Measurements from ENCODE around the gene HACD3.
"Not testable (repeated sequence)": the region's sequence is repeated elsewhere in the genome, so short reads cannot be mapped to it uniquely, and the experiment has no call there.

The HACD3 gene

GRCh38 chr15:65530318-65531111, at the start of gene HACD3:
HACD3 (plus strand) TSS chr15:65530463; CDS start chr15:65530632, 169 bp downstream.
- peak; percentile 16 for DNase-seq (ENCODE audit: low read depth)

DNA sequence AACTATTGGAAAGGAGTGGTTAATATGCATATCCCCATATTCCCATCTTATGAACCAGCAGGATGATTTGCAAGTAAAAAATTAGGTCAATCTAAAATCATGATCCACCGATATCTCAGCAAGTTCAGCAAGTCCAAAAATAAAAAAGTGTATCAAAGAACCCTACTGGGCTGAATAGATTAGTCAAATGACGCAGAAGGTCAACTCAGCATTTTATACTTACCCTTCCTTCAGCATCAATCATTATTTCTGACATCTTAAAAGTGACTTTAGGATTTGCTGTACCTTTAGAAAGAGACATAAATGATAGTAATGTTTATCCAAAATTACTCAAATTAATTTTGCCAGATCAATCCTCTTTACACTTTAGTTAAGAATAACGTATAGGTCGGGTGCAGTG, 45.4 kb upstream of the HACD3 start:
- DNase-seq (ENCODE audit: low read depth) = no peak

DNA sequence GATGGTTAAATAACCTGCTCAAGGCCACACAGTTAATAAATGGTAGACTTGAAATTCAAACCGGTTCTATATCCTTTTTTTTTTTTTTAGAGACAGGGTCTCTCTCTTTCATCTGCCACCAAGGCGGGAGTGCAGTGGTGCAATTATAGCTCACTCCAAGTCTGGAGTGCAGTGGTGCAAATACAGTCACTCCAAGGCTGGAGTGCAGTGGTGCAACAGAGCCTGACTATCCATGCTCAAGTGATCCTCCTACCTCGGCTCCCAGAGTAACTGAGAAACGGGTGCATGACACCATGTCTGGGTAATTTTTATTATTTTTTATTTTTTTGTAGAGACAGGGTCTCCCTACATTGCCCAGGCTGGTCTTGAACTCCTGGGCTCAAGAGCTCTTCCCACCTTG, 36.2 kb upstream of the HACD3 start:
- DNase-seq (ENCODE audit: low read depth) = no peak

DNA sequence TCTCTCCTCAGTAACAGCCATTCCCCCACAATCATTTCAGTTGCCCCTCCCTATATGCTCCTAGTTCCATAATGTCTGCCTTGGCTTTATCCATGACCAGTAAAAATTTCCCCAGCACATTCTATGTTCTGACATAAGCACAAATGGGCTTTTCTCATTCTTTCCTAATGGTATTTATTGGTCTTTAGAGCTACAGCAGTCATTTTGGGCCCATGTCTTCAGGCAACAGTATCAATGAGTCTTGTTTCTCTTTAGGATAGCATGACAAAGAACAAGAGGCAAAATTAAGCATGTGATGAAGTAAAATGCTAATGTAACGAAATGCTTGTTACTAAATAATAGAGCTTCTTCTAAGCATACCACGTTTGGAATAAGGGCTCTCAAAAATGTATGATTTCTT, 20.9 kb upstream of the HACD3 start:
- DNase-seq (ENCODE audit: low read depth) = no peak

DNA sequence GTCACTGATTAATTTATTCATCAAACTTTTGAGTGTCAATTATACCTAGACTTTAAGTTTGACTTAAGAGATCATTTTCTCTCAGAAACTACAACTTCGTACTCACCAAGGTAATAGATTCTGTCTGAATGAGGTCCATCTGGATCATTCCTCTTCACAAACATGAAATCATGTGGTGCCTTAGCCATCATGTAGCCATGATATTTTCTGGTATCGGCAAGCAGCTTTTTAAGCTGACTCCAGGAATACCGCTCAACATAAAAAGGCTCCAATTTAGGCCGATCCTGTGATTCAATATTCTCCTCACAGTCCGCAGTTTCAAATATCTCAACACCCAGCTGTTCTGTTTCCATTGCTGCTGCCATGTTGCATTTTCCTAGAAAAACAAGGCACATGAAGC, 18.1 kb upstream of the HACD3 start:
- DNase-seq (ENCODE audit: low read depth) = no peak

DNA sequence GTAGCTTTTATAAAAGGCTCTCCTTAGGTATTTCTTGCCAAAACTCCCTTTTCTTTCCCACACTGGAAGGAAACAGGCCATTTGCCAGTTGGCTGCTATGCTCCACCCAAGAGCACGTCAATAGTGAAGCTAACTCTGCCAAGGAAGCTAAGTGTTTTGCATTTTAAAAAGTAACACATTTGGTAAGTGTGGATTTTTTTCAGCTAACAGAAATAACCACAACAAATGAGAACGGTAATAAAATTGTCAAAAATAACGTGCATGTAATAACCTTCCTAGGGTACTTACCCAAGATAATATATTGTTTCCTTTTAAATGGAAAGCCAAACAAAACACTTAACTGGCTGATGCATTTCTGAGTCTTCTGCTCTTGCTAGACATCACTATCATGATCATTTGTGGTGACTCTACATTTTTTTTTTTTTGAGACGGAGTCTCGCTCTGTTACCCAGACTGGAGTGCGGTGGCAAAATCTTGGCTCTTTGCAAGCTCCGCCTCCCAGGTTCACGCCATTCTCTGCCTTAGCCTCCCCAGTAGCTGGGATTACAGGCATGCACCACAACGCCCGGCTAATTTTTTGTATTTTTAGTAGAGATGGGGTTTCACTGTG, 17.4 kb upstream of the HACD3 start:
- peak; percentile 85 for DNase-seq (ENCODE audit: low read depth)

DNA sequence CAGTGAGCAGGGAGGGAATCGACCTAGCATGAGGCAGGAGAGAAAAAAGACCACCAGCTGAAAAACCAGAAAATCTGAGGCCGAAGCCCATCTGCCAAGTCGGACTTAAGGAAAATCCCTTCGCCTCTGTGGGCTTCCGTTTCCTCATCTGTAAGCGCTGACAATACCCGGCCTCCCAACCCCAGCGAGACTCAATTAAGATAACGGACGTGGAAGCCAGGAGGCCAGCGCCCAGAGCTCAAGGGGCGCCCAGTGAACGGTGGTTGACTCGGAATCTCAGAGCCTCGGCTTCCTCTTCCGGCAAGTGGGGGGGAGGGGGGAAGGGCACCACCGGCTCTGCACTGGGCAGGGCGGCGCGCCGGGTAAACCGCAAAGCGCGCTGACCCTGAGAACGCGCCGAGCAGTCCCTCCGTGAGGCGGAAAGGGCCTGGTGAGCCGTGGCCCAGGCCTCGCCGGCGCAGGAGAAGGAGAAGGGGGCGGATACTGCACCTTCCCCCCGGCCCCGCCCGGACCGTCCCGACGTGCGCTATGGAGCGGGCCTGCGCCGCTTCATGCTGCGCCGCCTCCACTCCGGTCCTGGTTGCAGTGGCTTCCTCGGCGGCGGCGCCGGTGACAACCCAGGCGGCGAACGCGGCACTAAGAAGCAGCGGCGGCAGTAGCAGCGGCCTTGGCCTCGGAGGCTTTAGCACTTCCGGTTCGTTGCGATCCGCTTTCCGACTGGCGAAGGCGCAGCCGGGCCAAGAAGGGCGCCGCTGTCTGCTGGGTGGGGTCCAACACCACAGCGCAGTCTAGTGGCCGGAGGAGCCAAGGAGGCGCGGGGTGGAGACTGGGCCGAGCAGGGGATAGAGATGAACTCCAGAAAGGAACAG, 13.0 kb upstream of the HACD3 start, which contains the start of gene DPP8:
Gene DPP8 (minus strand): TSS at position 693 of the 869 bp plus-strand sequence. CDS start 5,136 bp downstream, outside the sequence.
- DNase-seq (ENCODE audit: low read depth) = peak; percentile 49

DNA sequence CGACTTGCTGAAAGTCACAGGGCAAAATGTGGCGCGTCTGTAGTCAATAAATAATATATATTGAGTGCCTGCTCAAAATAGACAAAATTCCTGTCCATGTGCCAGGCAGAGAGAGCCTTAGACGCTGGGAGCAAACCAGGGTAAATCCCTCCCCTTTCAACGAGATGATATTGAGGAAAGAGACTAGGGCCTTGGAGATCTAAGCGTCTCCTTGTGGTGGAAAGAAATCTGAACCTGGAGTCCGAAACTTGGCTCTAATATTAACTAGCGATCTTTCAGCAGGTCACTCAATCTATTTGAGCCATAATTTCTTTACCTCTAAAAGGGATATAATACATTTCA, 12.4 kb upstream of the HACD3 start:
- DNase-seq (ENCODE audit: low read depth) = no peak

GRCh38 chr15:65518633-65519285, 11.5 kb upstream of the HACD3 start:
- DNase-seq (ENCODE audit: low read depth) = no peak

DNA sequence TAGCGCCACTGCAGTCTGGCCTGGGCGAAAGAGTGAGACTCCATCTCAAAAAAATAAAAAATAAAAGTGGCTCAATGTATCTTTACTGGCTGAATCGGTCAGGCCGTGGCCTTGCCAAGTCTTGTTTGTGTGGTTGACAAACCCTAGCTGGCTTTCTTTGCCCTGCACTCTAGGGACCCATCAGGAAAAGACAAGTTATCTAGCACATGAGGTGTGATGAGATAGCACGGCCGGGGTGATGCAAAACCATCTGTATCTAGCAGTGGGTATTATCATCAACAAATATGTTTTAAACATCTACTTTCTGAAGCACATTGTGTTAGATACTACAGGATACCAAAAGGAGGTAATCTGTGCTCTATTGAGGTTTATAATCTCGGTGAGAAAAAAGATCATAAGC, 8.9 kb upstream of the HACD3 start:
- DNase-seq (ENCODE audit: low read depth) = no peak

DNA sequence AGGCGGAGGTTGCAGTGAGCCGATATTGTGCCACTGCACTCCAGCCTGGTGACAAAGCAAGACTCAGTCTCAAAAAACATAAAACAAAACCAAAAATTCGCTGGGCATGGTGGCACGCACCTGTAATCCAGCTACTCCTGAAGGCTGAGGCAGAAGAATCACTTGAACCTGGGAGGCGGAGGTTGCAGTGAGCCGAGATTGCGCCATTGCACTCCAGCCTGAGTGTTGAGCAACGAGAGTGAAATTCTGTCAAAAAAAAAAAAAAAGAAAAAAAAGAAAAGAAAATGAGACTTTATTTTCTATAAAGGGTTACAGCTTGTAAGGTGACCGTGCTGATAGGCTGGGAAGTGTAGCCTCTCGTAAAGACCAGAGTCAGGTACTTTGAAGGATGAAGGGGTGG, 6.0 kb upstream of the HACD3 start:
- DNase-seq (ENCODE audit: low read depth) = no peak

- DNase-seq (ENCODE audit: low read depth) = peak; percentile 16
Observed at GRCh38 chr15:65525622-65526021, 4.6 kb upstream of the HACD3 start.

- DNase-seq (ENCODE audit: low read depth) = no peak
Observed at GRCh38 chr15:65528461-65529060, 1.7 kb upstream of the HACD3 start.

GRCh38 chr15:65529762-65530317, 423 bp upstream of the HACD3 start:
- DNase-seq (ENCODE audit: low read depth) = no peak

DNA sequence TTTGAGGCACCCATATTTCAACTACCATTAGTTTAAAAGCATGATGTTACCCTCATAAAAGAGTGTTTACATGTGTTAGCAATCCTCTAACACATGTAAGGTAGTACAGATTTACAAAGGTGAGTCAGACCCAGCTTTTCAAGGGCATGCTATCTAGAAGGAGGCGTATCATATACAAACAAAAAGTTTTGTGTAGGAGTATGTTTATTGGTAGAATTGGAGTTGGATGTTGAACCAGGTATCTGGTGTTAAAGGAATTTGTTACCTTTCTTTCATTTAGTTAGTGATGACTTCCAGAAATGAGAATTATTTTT, 2.4 kb downstream of the HACD3 start:
- DNase-seq (ENCODE audit: low read depth) = no peak

DNA sequence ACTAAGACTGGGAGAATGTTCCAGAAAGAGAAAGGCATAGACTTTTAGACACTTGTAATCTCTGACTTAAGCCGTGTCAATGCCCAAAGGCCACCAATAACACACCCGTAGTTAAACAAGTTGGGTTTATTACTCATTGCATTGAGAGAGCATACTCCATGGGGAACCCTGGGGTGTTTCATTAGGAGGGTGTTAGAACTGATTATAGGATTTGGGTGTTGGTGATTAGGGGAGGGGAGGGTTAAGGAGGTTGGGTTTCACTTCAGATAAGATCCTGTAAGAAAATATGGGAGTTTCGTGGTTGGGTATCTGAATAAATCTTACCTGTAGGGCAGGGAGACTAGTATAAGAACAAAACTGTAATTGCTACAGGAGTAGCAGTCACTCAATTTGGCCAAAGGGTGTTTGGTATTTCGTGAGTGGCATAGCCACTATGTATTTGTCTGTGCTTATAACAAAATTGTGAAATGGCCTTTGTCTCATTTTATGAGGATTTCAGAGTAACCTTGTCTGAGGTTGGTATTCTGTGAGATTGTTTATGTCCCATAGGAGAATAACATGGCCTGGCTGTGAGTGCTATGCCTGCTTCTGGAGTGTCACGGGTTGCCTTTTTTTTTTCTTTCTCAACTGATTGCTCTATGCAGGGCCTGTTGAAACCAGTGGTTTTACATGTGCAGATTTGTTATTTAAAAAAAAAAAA, 2.9 kb downstream of the HACD3 start:
- DNase-seq (ENCODE audit: low read depth) = no peak

GRCh38 chr15:65535192-65535591, 4.9 kb downstream of the HACD3 start:
- no peak for DNase-seq (ENCODE audit: low read depth)

- DNase-seq (ENCODE audit: low read depth) = no peak
Observed at GRCh38 chr15:65540314-65540713, 10.1 kb downstream of the HACD3 start.

GRCh38 chr15:65541231-65541820, 11.1 kb downstream of the HACD3 start:
- DNase-seq (ENCODE audit: low read depth) = no peak

DNA sequence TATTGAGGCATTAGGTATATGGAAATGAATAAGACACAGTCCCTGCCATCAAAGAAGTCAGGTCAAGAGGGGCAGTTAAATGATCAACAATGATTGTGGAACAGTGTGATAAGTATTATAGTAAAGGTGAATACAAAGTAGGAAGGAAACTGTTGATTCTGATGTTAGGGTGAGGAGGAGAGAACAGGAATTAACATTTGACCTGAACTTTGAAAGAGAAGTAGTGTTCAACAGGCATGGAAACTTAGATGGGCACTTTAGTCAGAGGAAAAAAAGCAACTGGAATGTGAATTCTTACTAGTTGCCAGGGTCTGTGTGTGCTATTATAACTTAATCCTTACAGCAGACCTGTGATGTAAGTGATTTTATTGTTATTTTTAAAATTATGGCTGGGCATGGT, 17.6 kb downstream of the HACD3 start:
- DNase-seq (ENCODE audit: low read depth) = no peak

DNA sequence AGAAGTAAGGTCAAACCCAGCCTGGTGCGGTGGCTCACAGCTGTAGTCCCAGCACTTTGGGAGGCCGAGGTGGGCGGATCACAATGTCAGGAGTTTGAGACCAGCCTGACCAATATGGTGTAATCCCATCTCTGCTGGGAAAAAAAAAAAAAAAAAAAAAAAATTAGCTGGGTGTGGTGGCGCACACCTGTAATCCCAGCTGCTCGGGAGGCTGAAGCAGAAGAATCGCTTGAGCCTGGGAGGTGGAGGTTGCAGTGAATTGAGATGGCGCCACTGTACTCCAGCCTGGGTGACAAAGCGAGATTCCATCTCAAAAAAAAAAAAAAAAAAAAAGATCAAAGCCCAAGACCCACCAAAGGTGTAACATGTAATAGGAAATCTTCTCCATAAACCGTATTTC, 19.0 kb downstream of the HACD3 start:
- DNase-seq (ENCODE audit: low read depth) = not testable (repeated sequence)
